K562 (cell line): ENCODE data around the gene PTOV1. TPM values are rescaled to one million over a fixed set of nuclear protein-coding genes. Genes with fewer than 3 reads are reported as not detected.

Source experiments
- ATAC-seq: fragments of 200-7000 bp; cut with Tn5 transposase; 3 replicates; pipeline ENCODE4 v1.9.1; 2020; ENCODE audit warnings: moderate library complexity
- BruUV-seq: library from RNA; stranded (reverse); fragments of 400-500 nt; replicated peaks from 2 replicates; lab custom pipeline; 2021; lab: Mats Ljungman, UMichigan
- CTCF ChIA-PET: fragments of 300-600 bp; formaldehyde crosslinking; extraction: SDS; loops from one replicate; lab custom pipeline; 2021; ENCODE audit warnings: low intra/inter-chr PET ratio; lab: Yijun Ruan, JAX
- POLR2A ChIA-PET: fragments of 300-600, 350-650 bp; sonication (Branson Sonifier 250); formaldehyde crosslinking; extraction: SDS; loops from one replicate; lab custom pipeline; 2021; ENCODE audit warnings: antibody characterized with exemption, inconsistent platforms; lab: Yijun Ruan, JAX
- DNase-seq, 4 experiments: peaks; one replicate each; pipeline versions ENCODE4 v3.0.0 to v3.0.0-alpha.2; 2011 to 2018; ENCODE audit warnings: low spot score in 3 of 4, mixed read lengths in 3 of 4; ENCODE audit errors: extremely low read depth in 1 of 4
- FAIRE-seq: peaks from 2 replicates; lab custom pipeline; 2011; peaks lifted over from hg19 to GRCh38; lab: Jason Lieb, UNC
- H2AFZ ChIP-seq: 2 replicates; pipeline ENCODE4 v1.6.0; 2011; ENCODE audit warnings: low read depth, low read length, control low read depth, inconsistent platforms
- H3K27ac ChIP-seq: fragments of 200-600 bp; 3 replicates; pipeline ENCODE4 v1.8.0; 2011; ENCODE audit warnings: low read depth, mild to moderate bottlenecking, control low read depth, inconsistent platforms, low read length, moderate library complexity, mixed read lengths; ENCODE audit errors: extremely low read depth
- H3K27me3 ChIP-seq, 2 experiments: fragments of 300-600 bp in 1 of 2; 2 replicates in 1 of 2; 3 replicates in 1 of 2; pipeline versions ENCODE4 v1.6.0 to v1.8.0; 2011; ENCODE audit warnings: inconsistent platforms in 2 of 2, low read length in 2 of 2, mild to moderate bottlenecking in 1 of 2, mixed read lengths in 1 of 2, moderate library complexity in 1 of 2; ENCODE audit not compliant: control insufficient read depth in 2 of 2, insufficient read depth in 2 of 2
- H3K36me3 ChIP-seq: fragments of 300-600 bp; 3 replicates; pipeline ENCODE4 v1.8.0; 2011; ENCODE audit warnings: mild to moderate bottlenecking, low read length, inconsistent platforms; ENCODE audit not compliant: control insufficient read depth, insufficient read depth
- H3K4me1 ChIP-seq, 2 experiments: fragments of 200-600 bp in 1 of 2; replicated peaks in 1 of 2; 2 replicates in 1 of 2; 3 replicates in 1 of 2; pipeline versions ENCODE4 v1.5.1 to v1.8.0; 2011; ENCODE audit warnings: inconsistent platforms in 2 of 2, low read length in 2 of 2, mild to moderate bottlenecking in 1 of 2, mixed read lengths in 1 of 2, moderate library complexity in 1 of 2; ENCODE audit not compliant: control insufficient read depth in 2 of 2, insufficient read depth in 2 of 2
- H3K4me2 ChIP-seq: 2 replicates; pipeline ENCODE4 v1.6.1; 2011; ENCODE audit warnings: low read length, control low read depth, inconsistent platforms, mixed read lengths; ENCODE audit not compliant: insufficient read depth
- H3K4me3 ChIP-seq: fragments of 200-600 bp; sonication (generic), shearing (Covaris generic); 2 replicates; pipeline ENCODE4 v1.5.1; 2016; ENCODE audit warnings: control low read depth, inconsistent platforms
- H3K79me2 ChIP-seq: fragments of 200-600 bp; 3 replicates; pipeline ENCODE4 v1.8.0; 2011; ENCODE audit warnings: low read length, inconsistent platforms; ENCODE audit not compliant: control insufficient read depth, insufficient read depth
- H3K9ac ChIP-seq, 2 experiments: 2 replicates each; pipeline versions ENCODE4 v1.6.0 to v1.6.1; 2011; ENCODE audit warnings: low read depth in 2 of 2, low read length in 2 of 2, control low read depth in 1 of 2, inconsistent platforms in 1 of 2, mild to moderate bottlenecking in 1 of 2, mixed read lengths in 1 of 2; ENCODE audit not compliant: insufficient read depth in 1 of 2
- H3K9me1 ChIP-seq: one replicate; pipeline ENCODE4 v1.6.0; 2011; ENCODE audit warnings: inconsistent platforms, mild to moderate bottlenecking, low read length, moderate library complexity; ENCODE audit not compliant: control insufficient read depth, insufficient read depth
- H3K9me3 ChIP-seq: replicated peaks from 2 replicates; pipeline ENCODE4 v1.5.1; 2011; ENCODE audit warnings: low read depth, low read length, inconsistent platforms; ENCODE audit not compliant: control insufficient read depth, insufficient read depth
- H4K20me1 ChIP-seq: replicated peaks from 2 replicates; pipeline ENCODE4 v1.6.1; 2011; ENCODE audit warnings: low read length, inconsistent platforms, mixed read lengths; ENCODE audit not compliant: control insufficient read depth, insufficient read depth
- CHD4 ChIP-seq: fragments of 200-600 bp; sonication (generic); IDR thresholded peaks from 3 replicates; pipeline ENCODE4 v1.6.1; 2012; ENCODE audit warnings: low read depth, mild to moderate bottlenecking, mixed read lengths, low read length, inconsistent platforms; ENCODE audit not compliant: insufficient read depth, insufficient replicate concordance, poor library complexity, severe bottlenecking
- CLOCK ChIP-seq: fragments of 250-450 bp; sonication (Bioruptor Pico); IDR thresholded peaks from 2 replicates; pipeline ENCODE4 v1.4.0; 2020; ENCODE audit warnings: mild to moderate bottlenecking, moderate library complexity, borderline replicate concordance
- GATA2 ChIP-seq: sonication (generic); formaldehyde crosslinking; IDR thresholded peaks from 2 replicates; pipeline ENCODE4 v1.4.0; 2020; ENCODE audit warnings: mild to moderate bottlenecking, missing genetic modification reagents
- HES1 ChIP-seq: fragments of 450-650 bp; IDR thresholded peaks from 2 replicates; pipeline ENCODE4 v1.6.1; 2016; ENCODE audit warnings: low read depth, mild to moderate bottlenecking, moderate library complexity
- HNRNPUL1 ChIP-seq: fragments of 200-400 bp; formaldehyde crosslinking; IDR thresholded peaks from 2 replicates; pipeline ENCODE4 v1.6.1; 2017; ENCODE audit warnings: low read length
- PHF21A ChIP-seq: fragments of 450-650 bp; IDR thresholded peaks from 2 replicates; pipeline ENCODE4 v1.6.1; 2017; ENCODE audit warnings: low read depth, borderline replicate concordance
- PHF8 ChIP-seq: fragments of 200-600 bp; sonication (generic); IDR thresholded peaks from 2 replicates; pipeline ENCODE4 v1.6.1; 2012; ENCODE audit warnings: mixed run types, mild to moderate bottlenecking, inconsistent platforms, low read length, moderate library complexity, borderline replicate concordance
- POLR2G ChIP-seq: fragments of 200-400 bp; formaldehyde crosslinking; IDR thresholded peaks from 2 replicates; pipeline ENCODE4 v1.6.1; 2017; ENCODE audit warnings: low read depth, mild to moderate bottlenecking, antibody characterized with exemption, low read length, moderate library complexity
- TAF15 ChIP-seq: fragments of 200-400 bp; formaldehyde crosslinking; IDR thresholded peaks from 2 replicates; pipeline ENCODE4 v1.6.1; 2017; ENCODE audit warnings: mild to moderate bottlenecking, low read depth, low read length, moderate library complexity
- U2AF1 ChIP-seq: fragments of 200-400 bp; formaldehyde crosslinking; optimal IDR thresholded peaks from 2 replicates; pipeline ENCODE3; 2017; ENCODE audit warnings: mild to moderate bottlenecking, low read depth, low read length, moderate library complexity
- YY1 ChIP-seq, 3 experiments: IDR thresholded peaks; 2 replicates each; pipeline ENCODE4 v1.6.1; 2011; ENCODE audit warnings: low read length in 2 of 3, mild to moderate bottlenecking in 2 of 3, moderate library complexity in 2 of 3, borderline replicate concordance in 1 of 3, control low read depth in 1 of 3, low read depth in 1 of 3; ENCODE audit not compliant: insufficient read depth in 3 of 3, insufficient replicate concordance in 2 of 3, control insufficient read depth in 1 of 3, insufficient read length in 1 of 3; ENCODE audit errors: extremely low read depth in 1 of 3
- ZFPM2 ChIP-seq: fragments of 250-450 bp; sonication (Bioruptor Pico); IDR thresholded peaks from 2 replicates; pipeline ENCODE4 v1.5.1; 2022; ENCODE audit warnings: mild to moderate bottlenecking
- ZNF197 ChIP-seq: fragments of 200-800 bp; sonication (Bioruptor generic); IDR thresholded peaks from 2 replicates; pipeline ENCODE4 v1.6.1; 2016; ENCODE audit warnings: low read depth, missing genetic modification characterization, missing compliant biosample characterization
- ZNF431 ChIP-seq: sonication (generic); formaldehyde crosslinking; IDR thresholded peaks from 2 replicates; pipeline ENCODE4 v1.8.0; 2022; ENCODE audit warnings: mild to moderate bottlenecking, missing genetic modification reagents
- ZNF76 ChIP-seq: fragments of 250-450 bp; sonication (Bioruptor Pico); IDR thresholded peaks from 2 replicates; pipeline ENCODE4 v1.4.0; 2020; ENCODE audit warnings: mild to moderate bottlenecking, moderate library complexity, borderline replicate concordance
- WGBS: fragments of 100-300 bp; shearing (Covaris generic); methylation state at CpG from one replicate; pipeline ENCODE4 v1.1.6; 2016; ENCODE audit warnings: low coverage, mixed read lengths; ENCODE audit not compliant: insufficient coverage; ENCODE audit errors: missing lambda C conversion rate; 5-methylcytosine and 5-hydroxymethylcytosine counted together
- in situ Hi-C: fragments of 300-500 bp; cut with MboI; formaldehyde crosslinking; loops from 4 replicates; pipeline ENCODE4 v1.15.0; 2018; ENCODE audit warnings: inconsistent platforms, mixed read lengths
- intact Hi-C: fragments of 100-400 bp; cut with micrococcal nuclease; formaldehyde crosslinking; loops from 2 replicates; pipeline ENCODE4 v1.14.2; 2022
- polyA plus RNA-seq, 8 experiments: library from polyadenylated mRNA; depleted of rRNA in 4 of 8; stranded (reverse) in 5 of 8; unstranded in 3 of 8; fragments of >200 nt; fragmentation: Nextera tagmentation in 2 of 8; fragmentation: Illumina TruSeq in 1 of 8; extraction: Ambion mirVana in 2 of 8; extraction: Trizol in 1 of 8; gene quantifications; 2 replicates each; pipeline versions ENCODE4 v1.2.1 to v1.2.3, GENCODE V29; 2011 to 2014; ENCODE audit warnings: inconsistent platforms in 1 of 8, missing spikeins in 1 of 8
- total RNA-seq, 7 experiments: library from RNA; depleted of rRNA in 6 of 7; stranded (reverse); fragments of >200 nt in 6 of 7; fragmentation: Illumina TruSeq in 2 of 7; extraction: Trizol in 2 of 7; gene quantifications; 2 replicates each; pipeline versions ENCODE4 v1.2.1 to v1.2.3, GENCODE V29; 2011 to 2021; ENCODE audit warnings: low replicate concordance in 1 of 7

The PTOV1 gene
- total and polyA plus RNA-seq, 9 of the 15 experiments (the other 6 are each of a cell fraction or from before 2014, with no cell fraction given) = 4.9 to 169 (median 43.5) TPM

- in situ Hi-C loops = no loop called here
- BruUV-seq = no TSS peak
- no peak for FAIRE-seq
- Histone ChIP-seq H2AFZ (no peak overlapping the region), H3K4me1 (peaks cover 11 to 64% of the 10 kb centered on the region in 2 experiments; a peak in 4 of 5 replicates), H3K79me2 (no peaks in the 10 kb centered on the region), H3K9me3 (no peaks in the 10 kb centered on the region), H3K36me3 (peaks cover 95% of the 10 kb centered on the region), H3K9me1 (no peaks in the 10 kb centered on the region), H3K4me3 (no peak overlapping the region), H3K27ac (no peak overlapping the region), H4K20me1 (peaks cover 5% of the 10 kb centered on the region), H3K9ac (peak overlapping the region in 1 of 2 experiments; percentile 36; a peak in 1 of 4 replicates), H3K27me3 (no peaks in the 10 kb centered on the region), H3K4me2 (no peak overlapping the region)
- CTCF ChIA-PET = no interaction called here
- no peak for TF ChIP-seq ZNF431 (CRISPR knock-in tag)
- TF ChIP-seq ZNF197 (CRISPR knock-in tag) = no peak
- no peak; the same call in 1 of the 2 replicates for TF ChIP-seq POLR2G
- TF ChIP-seq ZFPM2 = no peak
- TF ChIP-seq GATA2 (CRISPR knock-in tag) = no peak
- no peak for TF ChIP-seq YY1 (IDR thresholded peaks at IDR 0.05; ENCODE audit: borderline replicate concordance in 1 of 3, control insufficient read depth in 1 of 3, extremely low read depth in 1 of 3, insufficient read depth in 3 of 3, insufficient read length in 1 of 3, insufficient replicate concordance in 2 of 3, low read depth in 1 of 3, low read length in 2 of 3)
- TF ChIP-seq ZNF76 (CRISPR knock-in tag) = no peak
- TF ChIP-seq U2AF1 = no peak
- no peak for TF ChIP-seq CHD4
- no peak for TF ChIP-seq CLOCK
- TF ChIP-seq HNRNPUL1 = no peak
- TF ChIP-seq HES1 = no peak
- no peak for TF ChIP-seq TAF15
- TF ChIP-seq PHF8 = no peak
- no peak for TF ChIP-seq PHF21A
- ATAC-seq = no peak
- POLR2A ChIA-PET = interaction anchor here (0.6 kb wide), 1 partner anchor 9 kb away, joined by 3 read pairs; no protein-coding TSS in a partner anchor
- 95% methylated on average over 22 of the region's 24 CpGs for WGBS
- intact Hi-C loops = no loop called here
- no peak for DNase-seq
Measured at GRCh38 chr19:49802836-49803528, 48.0 kb upstream of the PTOV1 start.
